Breast epithelium (tissue), 4 donors: ENCODE measurements around the gene PRG2. TPM values are rescaled to one million over a fixed set of nuclear protein-coding genes. Genes with fewer than 3 reads are reported as not detected.

ENCODE experiments used
- DNase-seq, 2 donors: peaks; one replicate each; pipeline ENCODE4 v3.0.0-alpha.2; 2019; ENCODE audit warnings: low spot score in 2 of 2
- H3K27ac ChIP-seq, 2 donors: fragments of 200-600 bp; sonication (generic) in 1 of 2; one replicate each; pipeline ENCODE4 v1.5.1; 2016 to 2019; ENCODE audit warnings: mild to moderate bottlenecking in 1 of 2
- H3K27me3 ChIP-seq, 2 donors: fragments of 200-600 bp; sonication (generic) in 1 of 2; one replicate each; pipeline versions ENCODE4 v1.5.1 to v1.6.0; 2017 to 2019; ENCODE audit warnings: control low read depth in 1 of 2, mild to moderate bottlenecking in 1 of 2
- H3K36me3 ChIP-seq: fragments of 200-600 bp; one replicate; pipeline ENCODE4 v1.5.1; 2019
- H3K4me1 ChIP-seq, 2 donors: fragments of 200-600 bp; sonication (generic); one replicate each; pipeline ENCODE4 v1.5.1; 2016 to 2019; ENCODE audit warnings: control low read depth in 1 of 2
- H3K4me3 ChIP-seq, 3 donors: fragments of 200-600 bp; sonication (generic); 1 replicate in 2 of 3; 2 replicates in 1 of 3; pipeline ENCODE4 v1.5.1; 2016 to 2019; ENCODE audit warnings: mild to moderate bottlenecking in 3 of 3, moderate library complexity in 2 of 3
- H3K9me3 ChIP-seq, 2 donors: fragments of 200-600 bp; sonication (generic) in 1 of 2; one replicate each; pipeline ENCODE4 v1.5.1; 2016 to 2019; ENCODE audit warnings: control low read depth in 1 of 2
- CTCF ChIP-seq, 3 donors: fragments of 450-650 bp; IDR thresholded peaks; one replicate each; pipeline ENCODE4 v1.5.1; 2016 to 2017; ENCODE audit warnings: antibody characterized with exemption in 3 of 3, mild to moderate bottlenecking in 3 of 3, moderate library complexity in 3 of 3
- POLR2A ChIP-seq: fragments of 450-650 bp; IDR thresholded peaks from one replicate; pipeline ENCODE4 v1.6.1; 2016; ENCODE audit warnings: antibody characterized with exemption, mild to moderate bottlenecking, moderate library complexity
- POLR2AphosphoS5 ChIP-seq, 3 donors: sonication (generic); formaldehyde crosslinking; IDR thresholded peaks; one replicate each; pipeline ENCODE4 v1.6.1; 2017; ENCODE audit warnings: antibody characterized with exemption in 3 of 3
- intact Hi-C: fragments of 100-400 bp; cut with DNase I; formaldehyde crosslinking; loops from one replicate; pipeline ENCODE4 v1.15.1; 2023; ENCODE audit warnings: low total_unique reads
- total RNA-seq, 3 donors: library from RNA; depleted of rRNA; stranded (reverse); fragments of >200 nt; gene quantifications; one replicate each; pipeline ENCODE4 v1.1.0, GENCODE V29; 2016

Gene PRG2
- total RNA-seq, 3 donors from 2014 or later: 1.1 TPM; not detected in 2

GRCh38 chr11:57394203-57394965 is 3.9 kb upstream of the PRG2 start:
- H3K4me3 ChIP-seq: no peak overlapping the region
- H3K9me3 ChIP-seq: no peaks in the 10 kb centered on the region
- no peak for DNase-seq
- no peaks in the 10 kb centered on the region for H3K4me1 ChIP-seq
- no peak overlapping the region for H3K27ac ChIP-seq
- no peaks in the 10 kb centered on the region for H3K36me3 ChIP-seq
- intact Hi-C loops: loop anchor here (5.0 to 10.0 kb wide), 2 partner anchors 462 to 1730 kb away; partner anchors contain the start of gene OR4C6
- H3K27me3 ChIP-seq: no peaks in the 10 kb centered on the region
- TF ChIP-seq POLR2A (no peak), POLR2AphosphoS5 (IDR thresholded peaks at IDR 0.05) (no peak), CTCF (IDR thresholded peaks at IDR 0.05) (no peak)

- no peak for DNase-seq
- no peaks in the 10 kb centered on the region for H3K4me1 ChIP-seq
- TF ChIP-seq CTCF (IDR thresholded peaks at IDR 0.05): no peak
- no peak for TF ChIP-seq POLR2A
- no peak for TF ChIP-seq POLR2AphosphoS5 (IDR thresholded peaks at IDR 0.05)
- intact Hi-C loops: loop anchor here (5.0 to 10.0 kb wide), 2 partner anchors 460 to 1728 kb away; partner anchors contain the start of gene OR4C6
- no peaks in the 10 kb centered on the region for H3K9me3 ChIP-seq
- H3K36me3 ChIP-seq: no peaks in the 10 kb centered on the region
- no peaks in the 10 kb centered on the region for H3K27me3 ChIP-seq
- H3K27ac ChIP-seq: no peak overlapping the region
- no peak overlapping the region for H3K4me3 ChIP-seq
Measured at GRCh38 chr11:57392763-57393105, 2.3 kb upstream of the PRG2 start.

- no peak for TF ChIP-seq POLR2AphosphoS5 (IDR thresholded peaks at IDR 0.05)
- TF ChIP-seq CTCF (IDR thresholded peaks at IDR 0.05): no peak
- no peak overlapping the region for H3K27ac ChIP-seq
- intact Hi-C loops: loop anchor here (5.0 to 10.0 kb wide), 2 partner anchors 460 to 1727 kb away; partner anchors contain the start of gene OR4C6
Measured at GRCh38 chr11:57392066-57392762, 1.8 kb upstream of the PRG2 start.

GRCh38 chr11:57391539-57391938 is 1.1 kb upstream of the PRG2 start:
- no peaks in the 10 kb centered on the region for H3K9me3 ChIP-seq
- no peaks in the 10 kb centered on the region for H3K27me3 ChIP-seq
- H3K4me1 ChIP-seq: no peaks in the 10 kb centered on the region
- no peaks in the 10 kb centered on the region for H3K36me3 ChIP-seq
- DNase-seq: no peak
- intact Hi-C loops: loop anchor here (5.0 to 10.0 kb wide), 2 partner anchors 459 to 1727 kb away; partner anchors contain the start of gene OR4C6
- TF ChIP-seq POLR2A (no peak), CTCF (IDR thresholded peaks at IDR 0.05) (no peak), POLR2AphosphoS5 (IDR thresholded peaks at IDR 0.05) (no peak)
- H3K4me3 ChIP-seq: no peak overlapping the region
- H3K27ac ChIP-seq: no peak overlapping the region

More at GRCh38 chr11:57392066-57392762, 1.8 kb upstream of the PRG2 start:
- Histone ChIP-seq H3K9me3 (no peaks in the 10 kb centered on the region), H3K36me3 (no peaks in the 10 kb centered on the region), H3K4me1 (no peaks in the 10 kb centered on the region), H3K27me3 (no peaks in the 10 kb centered on the region), H3K4me3 (no peak overlapping the region)
- DNase-seq: no peak

GRCh38 chr11:57391111-57391510 is 661 bp upstream of the PRG2 start:
- no peak for DNase-seq
- intact Hi-C loops: loop anchor here (5.0 to 10.0 kb wide), 2 partner anchors 459 to 1726 kb away; partner anchors contain the start of gene OR4C6
- H3K27ac ChIP-seq: no peak overlapping the region
- no peaks in the 10 kb centered on the region for H3K27me3 ChIP-seq
- no peaks in the 10 kb centered on the region for H3K4me1 ChIP-seq
- no peak for TF ChIP-seq CTCF (IDR thresholded peaks at IDR 0.05)
- no peak for TF ChIP-seq POLR2AphosphoS5 (IDR thresholded peaks at IDR 0.05)
- no peak for TF ChIP-seq POLR2A
- no peak overlapping the region for H3K4me3 ChIP-seq
- H3K36me3 ChIP-seq: no peaks in the 10 kb centered on the region
- no peaks in the 10 kb centered on the region for H3K9me3 ChIP-seq
